ENCODE measurements around the gene ZNF532. TPM values are rescaled to one million over a fixed set of nuclear protein-coding genes. Genes with fewer than 3 reads are reported as not detected.
"Not testable (repeated sequence)": the region's sequence is repeated elsewhere in the genome, so short reads cannot be mapped to it uniquely, and the experiment has no call there.

The ZNF532 gene
- total RNA-seq, 2 donors from 2014 or later, result 5.6 to 14.8 TPM

DNA sequence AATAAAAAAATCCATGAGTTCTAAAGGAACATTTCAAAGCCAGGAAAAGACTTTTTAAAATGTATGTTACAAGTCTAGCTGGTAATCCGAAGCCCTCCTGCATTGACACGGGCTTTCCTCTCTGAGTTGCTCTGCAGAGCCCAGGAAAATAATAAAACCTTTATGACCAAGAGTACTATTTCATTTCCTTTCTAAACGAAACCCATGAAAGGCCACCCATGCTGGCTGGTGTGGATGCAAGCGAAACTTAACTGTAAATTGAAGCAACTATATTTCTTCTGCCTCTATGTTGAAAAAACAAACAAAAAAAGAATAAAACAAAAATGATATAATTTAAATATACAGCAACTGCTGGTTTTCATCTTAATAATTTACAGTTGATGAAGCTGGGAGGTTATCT, 41.3 kb upstream of the ZNF532 start:
- H3K4me1 ChIP-seq, result no peaks in the 10 kb centered on the region
- TF ChIP-seq, protein P1, sequence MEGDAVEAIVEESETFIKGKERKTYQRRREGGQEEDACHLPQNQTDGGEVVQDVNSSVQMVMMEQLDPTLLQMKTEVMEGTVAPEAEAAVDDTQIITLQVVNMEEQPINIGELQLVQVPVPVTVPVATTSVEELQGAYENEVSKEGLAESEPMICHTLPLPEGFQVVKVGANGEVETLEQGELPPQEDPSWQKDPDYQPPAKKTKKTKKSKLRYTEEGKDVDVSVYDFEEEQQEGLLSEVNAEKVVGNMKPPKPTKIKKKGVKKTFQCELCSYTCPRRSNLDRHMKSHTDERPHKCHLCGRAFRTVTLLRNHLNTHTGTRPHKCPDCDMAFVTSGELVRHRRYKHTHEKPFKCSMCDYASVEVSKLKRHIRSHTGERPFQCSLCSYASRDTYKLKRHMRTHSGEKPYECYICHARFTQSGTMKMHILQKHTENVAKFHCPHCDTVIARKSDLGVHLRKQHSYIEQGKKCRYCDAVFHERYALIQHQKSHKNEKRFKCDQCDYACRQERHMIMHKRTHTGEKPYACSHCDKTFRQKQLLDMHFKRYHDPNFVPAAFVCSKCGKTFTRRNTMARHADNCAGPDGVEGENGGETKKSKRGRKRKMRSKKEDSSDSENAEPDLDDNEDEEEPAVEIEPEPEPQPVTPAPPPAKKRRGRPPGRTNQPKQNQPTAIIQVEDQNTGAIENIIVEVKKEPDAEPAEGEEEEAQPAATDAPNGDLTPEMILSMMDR (IDR thresholded peaks at IDR 0.05), result no peak
- no peak for DNase-seq
- intact Hi-C loops (cut with DNase I), result no loop called here
- no peak overlapping the region for H3K27ac ChIP-seq
- H3K36me3 ChIP-seq, result no peaks in the 10 kb centered on the region
- H3K9ac ChIP-seq (ENCODE audit: low read depth in 2 of 2, low read length in 2 of 2), result no peak overlapping the region
- no peaks in the 10 kb centered on the region for H3K27me3 ChIP-seq
- H3K9me3 ChIP-seq, result no peaks in the 10 kb centered on the region
- no peak overlapping the region for H3K4me3 ChIP-seq

DNA sequence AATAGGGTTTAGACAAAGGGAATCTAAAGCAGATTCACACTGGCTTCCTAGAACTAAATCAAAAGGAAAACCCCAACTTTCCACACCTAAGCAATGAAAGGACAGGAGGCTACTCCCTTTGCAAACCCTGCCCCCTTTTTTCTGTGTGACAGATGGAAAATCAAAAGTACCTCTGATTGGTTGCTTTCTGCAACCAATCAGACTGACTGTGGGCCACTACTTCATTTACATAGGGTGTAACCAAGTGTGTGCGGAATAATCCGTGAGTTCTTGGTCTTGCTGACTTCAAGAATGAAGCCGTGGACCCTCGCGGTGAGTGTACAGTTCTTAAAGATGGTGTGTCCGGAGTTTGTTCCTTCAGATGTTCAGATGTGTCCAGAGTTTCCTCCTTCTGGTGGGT, 37.8 kb upstream of the ZNF532 start:
- DNase-seq; H3K27ac ChIP-seq; H3K27me3 ChIP-seq; intact Hi-C loops (cut with DNase I); H3K9me3 ChIP-seq; H3K36me3 ChIP-seq; H3K4me1 ChIP-seq; H3K9ac ChIP-seq (ENCODE audit: low read depth in 2 of 2, low read length in 2 of 2); H3K4me3 ChIP-seq: not testable (repeated sequence)

DNA sequence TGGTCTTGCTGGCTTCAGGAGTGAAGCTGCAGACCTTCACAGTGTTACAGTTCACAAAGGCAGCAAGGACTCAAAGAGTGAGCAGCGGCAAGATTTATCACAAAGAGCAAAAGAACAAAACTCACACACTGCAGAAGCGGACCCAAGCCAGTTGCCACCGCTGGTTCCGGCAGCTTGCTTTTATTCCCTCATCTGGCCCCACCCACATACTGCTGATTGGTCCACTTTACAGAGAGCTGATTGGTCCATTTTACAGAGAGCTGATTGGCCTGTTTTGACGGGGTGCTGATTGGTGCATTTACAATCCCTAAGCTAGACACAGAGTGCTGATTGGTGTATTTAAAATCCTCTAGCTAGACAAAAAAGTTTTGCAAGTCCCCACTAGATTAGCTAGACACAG, 37.2 kb upstream of the ZNF532 start:
- intact Hi-C loops (cut with DNase I), result no loop called here
- H3K27ac ChIP-seq, result no peak overlapping the region
- no peaks in the 10 kb centered on the region for H3K36me3 ChIP-seq
- H3K4me1 ChIP-seq, result no peaks in the 10 kb centered on the region
- TF ChIP-seq, protein P1 (IDR thresholded peaks at IDR 0.05), result no peak
- H3K9me3 ChIP-seq, result no peaks in the 10 kb centered on the region
- no peaks in the 10 kb centered on the region for H3K27me3 ChIP-seq
- no peak overlapping the region for H3K9ac ChIP-seq (ENCODE audit: low read depth in 2 of 2, low read length in 2 of 2)
- H3K4me3 ChIP-seq, result no peak overlapping the region
- no peak for DNase-seq

DNA sequence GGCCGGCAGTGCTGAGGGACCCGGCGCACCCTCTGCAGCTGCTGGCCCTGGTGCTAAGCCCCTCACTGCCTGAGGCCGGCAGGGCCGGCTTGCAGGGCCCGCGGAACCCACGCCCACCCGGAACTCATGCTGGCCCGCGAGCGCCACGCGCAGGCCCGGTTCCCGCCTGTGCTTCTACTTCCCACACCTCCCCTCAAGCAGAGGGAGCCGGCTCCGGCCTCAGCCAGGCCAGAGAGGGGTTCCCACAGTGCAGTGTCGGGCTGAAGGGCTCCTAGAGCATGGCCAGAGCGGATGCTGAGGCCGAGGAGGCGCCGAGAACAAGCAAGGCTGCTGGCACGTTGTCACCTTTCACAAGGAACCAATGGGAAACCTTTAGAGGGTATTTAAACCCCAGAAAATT, 36.8 kb upstream of the ZNF532 start:
- Histone ChIP-seq H3K27me3 (no peaks in the 10 kb centered on the region), H3K9me3 (no peaks in the 10 kb centered on the region), H3K27ac (no peak overlapping the region), H3K9ac (ENCODE audit: low read depth in 2 of 2, low read length in 2 of 2) (no peak overlapping the region), H3K36me3 (no peaks in the 10 kb centered on the region), H3K4me3 (no peak overlapping the region), H3K4me1 (no peaks in the 10 kb centered on the region)
- no peak for DNase-seq
- intact Hi-C loops (cut with DNase I), result no loop called here
- TF ChIP-seq, protein P1 (IDR thresholded peaks at IDR 0.05), result no peak

DNA sequence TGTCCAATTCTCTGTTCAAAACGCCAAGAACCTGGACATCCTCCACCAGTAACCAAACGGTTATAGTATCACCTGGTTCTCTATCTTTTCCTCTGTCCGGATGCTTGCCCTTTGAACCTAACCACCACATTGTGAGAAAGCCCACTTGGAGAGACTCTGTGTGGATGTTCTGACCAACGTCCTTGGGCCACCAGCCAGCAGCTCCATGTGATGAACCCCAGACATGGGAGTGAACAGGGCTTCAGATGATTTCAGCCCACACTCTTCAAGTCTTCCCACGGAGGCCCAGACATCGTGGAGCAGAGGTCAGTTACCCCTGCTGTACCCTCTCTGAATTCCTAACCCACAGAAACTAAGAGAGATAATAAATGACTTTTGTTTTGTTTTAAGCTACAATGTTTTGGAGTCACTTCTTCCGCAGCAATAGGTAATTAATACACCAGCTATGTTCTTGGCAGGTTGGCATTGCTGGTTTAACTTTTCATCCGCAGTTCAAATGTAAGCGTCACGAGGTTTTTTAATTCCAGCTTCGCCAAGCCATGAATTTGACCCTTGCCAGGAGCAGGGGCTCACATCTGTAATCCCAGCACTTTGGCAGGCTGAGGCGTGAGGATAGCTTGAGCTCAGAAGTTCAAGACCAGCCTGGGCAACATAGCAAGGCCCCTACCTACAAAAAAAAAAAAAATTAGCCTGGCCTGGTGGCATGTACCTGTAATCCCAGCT, 36.1 kb upstream of the ZNF532 start:
- no peak overlapping the region for H3K4me3 ChIP-seq
- H3K27ac ChIP-seq, result no peak overlapping the region
- no peaks in the 10 kb centered on the region for H3K9me3 ChIP-seq
- no peak overlapping the region for H3K9ac ChIP-seq (ENCODE audit: low read depth in 2 of 2, low read length in 2 of 2)
- H3K27me3 ChIP-seq, result no peaks in the 10 kb centered on the region
- intact Hi-C loops (cut with DNase I), result no loop called here
- H3K36me3 ChIP-seq, result no peaks in the 10 kb centered on the region
- no peaks in the 10 kb centered on the region for H3K4me1 ChIP-seq
- DNase-seq, result no peak
- TF ChIP-seq, protein P1 (IDR thresholded peaks at IDR 0.05), result no peak

DNA sequence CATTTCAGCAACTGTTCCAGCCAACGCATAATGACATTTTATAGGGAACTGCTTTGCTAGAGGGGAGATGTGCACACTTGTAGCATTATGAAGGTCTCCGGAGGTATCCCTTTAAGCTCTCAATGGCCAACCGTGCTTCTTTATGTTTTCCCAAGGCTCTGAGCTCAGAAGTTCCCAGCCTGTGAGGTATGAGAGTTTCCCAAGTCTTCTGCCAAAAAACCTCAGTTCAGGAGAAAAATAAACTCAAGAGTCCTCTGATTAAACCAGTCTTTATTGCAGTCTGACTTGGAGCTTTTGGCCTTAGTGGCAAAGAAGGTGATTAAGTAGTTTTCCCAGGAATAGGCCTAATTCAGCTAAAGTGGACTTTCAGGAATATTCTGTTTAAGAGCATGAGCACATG, 35.4 kb upstream of the ZNF532 start:
- no peak overlapping the region for H3K27ac ChIP-seq
- H3K36me3 ChIP-seq, result no peaks in the 10 kb centered on the region
- H3K27me3 ChIP-seq, result no peaks in the 10 kb centered on the region
- H3K9ac ChIP-seq (ENCODE audit: low read depth in 2 of 2, low read length in 2 of 2), result no peak overlapping the region
- TF ChIP-seq, protein P1 (IDR thresholded peaks at IDR 0.05), result no peak
- H3K9me3 ChIP-seq, result no peaks in the 10 kb centered on the region
- intact Hi-C loops (cut with DNase I), result no loop called here
- H3K4me1 ChIP-seq, result no peaks in the 10 kb centered on the region
- no peak overlapping the region for H3K4me3 ChIP-seq
- no peak for DNase-seq

DNA sequence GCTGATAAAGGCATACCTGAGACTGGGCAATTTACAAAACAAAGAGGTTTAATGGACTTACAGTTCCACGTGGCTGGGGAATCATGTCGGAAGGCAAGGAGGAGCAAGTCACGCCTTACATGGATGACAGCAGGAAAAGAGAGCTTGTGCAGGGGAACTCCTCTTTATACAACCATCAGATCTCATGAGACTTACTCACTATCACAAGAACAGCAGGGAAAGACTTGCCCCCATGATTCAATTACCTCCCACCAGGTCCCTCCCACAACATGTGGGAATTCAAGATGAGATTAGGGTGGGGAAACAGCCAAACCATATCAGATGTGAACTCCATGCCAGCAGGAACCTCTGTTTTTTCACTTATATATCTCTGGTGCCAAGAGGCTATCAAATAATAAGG, 34.8 kb upstream of the ZNF532 start:
- DNase-seq; H3K36me3 ChIP-seq; H3K4me3 ChIP-seq; H3K27ac ChIP-seq; H3K4me1 ChIP-seq; H3K9ac ChIP-seq (ENCODE audit: low read depth in 2 of 2, low read length in 2 of 2); H3K9me3 ChIP-seq; H3K27me3 ChIP-seq; intact Hi-C loops (cut with DNase I): not testable (repeated sequence)
